Mesenchymal stem cell (in vitro differentiated cells and primary cell): ENCODE results near the gene PAK5.

ENCODE experiments used
- DNase-seq: peaks from one replicate; pipeline ENCODE4 v3.0.0-alpha.2; 2013
- H2AFZ ChIP-seq: one replicate; pipeline ENCODE4 v1.6.1; 2013; ENCODE audit warnings: low read depth, mild to moderate bottlenecking, control low read depth, inconsistent platforms, low read length, moderate library complexity
- H2AK5ac ChIP-seq: 2 replicates; pipeline ENCODE4 v1.6.1; 2013; ENCODE audit warnings: low read length, moderate library complexity, mild to moderate bottlenecking, inconsistent platforms; ENCODE audit not compliant: severe bottlenecking
- H2BK120ac ChIP-seq: one replicate; pipeline ENCODE4 v1.6.1; 2013; ENCODE audit warnings: low read depth, mild to moderate bottlenecking, inconsistent platforms, low read length, moderate library complexity
- H2BK12ac ChIP-seq, 2 experiments: one replicate each; pipeline ENCODE4 v1.6.1; 2013; ENCODE audit warnings: inconsistent platforms in 2 of 2, low read length in 2 of 2, mild to moderate bottlenecking in 2 of 2, moderate library complexity in 2 of 2, control low read depth in 1 of 2
- H2BK15ac ChIP-seq: one replicate; pipeline ENCODE4 v1.6.1; 2013; ENCODE audit warnings: mild to moderate bottlenecking, low read depth, inconsistent platforms; ENCODE audit not compliant: poor library complexity, severe bottlenecking
- H2BK5ac ChIP-seq: 2 replicates; pipeline ENCODE4 v1.6.1; 2013; ENCODE audit warnings: low read depth, mild to moderate bottlenecking, low read length, control low read depth, inconsistent platforms; ENCODE audit not compliant: poor library complexity, severe bottlenecking
- H3K14ac ChIP-seq, 2 experiments: one replicate each; pipeline ENCODE4 v1.6.1; 2013; ENCODE audit warnings: inconsistent platforms in 2 of 2, low read length in 2 of 2, control low read depth in 1 of 2, mild to moderate bottlenecking in 1 of 2, moderate library complexity in 1 of 2
- H3K18ac ChIP-seq, 2 experiments: one replicate each; pipeline ENCODE4 v1.6.1; 2013; ENCODE audit warnings: inconsistent platforms in 2 of 2, low read length in 2 of 2, control low read depth in 1 of 2, low read depth in 1 of 2, mild to moderate bottlenecking in 1 of 2
- H3K23ac ChIP-seq, 2 experiments: one replicate each; pipeline ENCODE4 v1.6.1; 2013; ENCODE audit warnings: inconsistent platforms in 2 of 2, low read length in 2 of 2, mild to moderate bottlenecking in 2 of 2, moderate library complexity in 2 of 2, control low read depth in 1 of 2
- H3K27ac ChIP-seq: 2 replicates; pipeline ENCODE4 v1.5.1; 2013; ENCODE audit warnings: mild to moderate bottlenecking, moderate library complexity, low read length, control low read depth, inconsistent platforms; ENCODE audit not compliant: poor library complexity, severe bottlenecking
- H3K27me3 ChIP-seq, 2 experiments: 2 replicates each; pipeline versions ENCODE4 v1.6.1 to v1.7.0; 2013; ENCODE audit warnings: low read length in 2 of 2, mild to moderate bottlenecking in 2 of 2, moderate library complexity in 2 of 2, control low read depth in 1 of 2, inconsistent platforms in 1 of 2; ENCODE audit not compliant: control insufficient read depth in 1 of 2, insufficient read depth in 1 of 2
- H3K36me3 ChIP-seq, 2 experiments: 2 replicates each; pipeline versions ENCODE4 v1.6.1 to v1.7.0; 2013; ENCODE audit warnings: low read length in 2 of 2, control low read depth in 1 of 2, inconsistent platforms in 1 of 2, low read depth in 1 of 2, mild to moderate bottlenecking in 1 of 2; ENCODE audit not compliant: insufficient read depth in 2 of 2, control insufficient read depth in 1 of 2
- H3K4ac ChIP-seq, 2 experiments: one replicate each; pipeline ENCODE4 v1.6.1; 2013; ENCODE audit warnings: inconsistent platforms in 2 of 2, low read length in 2 of 2, mild to moderate bottlenecking in 2 of 2, moderate library complexity in 2 of 2, control low read depth in 1 of 2, low read depth in 1 of 2
- H3K4me1 ChIP-seq: 2 replicates; pipeline ENCODE4 v1.6.1; 2013; ENCODE audit warnings: low read depth, low read length, control low read depth; ENCODE audit not compliant: control insufficient read depth, insufficient read depth
- H3K4me2 ChIP-seq: 2 replicates; pipeline ENCODE4 v1.6.1; 2013; ENCODE audit warnings: low read length, mild to moderate bottlenecking, inconsistent platforms; ENCODE audit not compliant: poor library complexity, severe bottlenecking
- H3K4me3 ChIP-seq, 2 experiments: 2 replicates each; pipeline versions ENCODE4 v1.5.1 to v1.7.0; 2013; ENCODE audit warnings: low read length in 2 of 2, mild to moderate bottlenecking in 2 of 2, control low read depth in 1 of 2, low read depth in 1 of 2; ENCODE audit not compliant: insufficient read depth in 1 of 2
- H3K79me1 ChIP-seq: replicated peaks from 2 replicates; pipeline ENCODE4 v1.6.1; 2013; ENCODE audit warnings: mild to moderate bottlenecking, control low read depth, low read length, inconsistent platforms; ENCODE audit not compliant: poor library complexity, severe bottlenecking
- H3K9ac ChIP-seq: 2 replicates; pipeline ENCODE4 v1.7.0; 2013; ENCODE audit warnings: mild to moderate bottlenecking, low read length, moderate library complexity
- H3K9me3 ChIP-seq: 2 replicates; pipeline ENCODE4 v1.7.0; 2013; ENCODE audit warnings: mild to moderate bottlenecking, low read length; ENCODE audit not compliant: control insufficient read depth
- H4K8ac ChIP-seq: one replicate; pipeline ENCODE4 v1.6.1; 2013; ENCODE audit warnings: inconsistent platforms, mild to moderate bottlenecking, low read length, moderate library complexity
- H4K91ac ChIP-seq: one replicate; pipeline ENCODE4 v1.6.1; 2013; ENCODE audit warnings: mild to moderate bottlenecking, low read length, inconsistent platforms
- WGBS: methylation state at CpG from one replicate; pipeline ENCODE4 v1.1.7; 2013; ENCODE audit warnings: mixed read lengths; 5-methylcytosine and 5-hydroxymethylcytosine counted together

PAK5 gene

DNA sequence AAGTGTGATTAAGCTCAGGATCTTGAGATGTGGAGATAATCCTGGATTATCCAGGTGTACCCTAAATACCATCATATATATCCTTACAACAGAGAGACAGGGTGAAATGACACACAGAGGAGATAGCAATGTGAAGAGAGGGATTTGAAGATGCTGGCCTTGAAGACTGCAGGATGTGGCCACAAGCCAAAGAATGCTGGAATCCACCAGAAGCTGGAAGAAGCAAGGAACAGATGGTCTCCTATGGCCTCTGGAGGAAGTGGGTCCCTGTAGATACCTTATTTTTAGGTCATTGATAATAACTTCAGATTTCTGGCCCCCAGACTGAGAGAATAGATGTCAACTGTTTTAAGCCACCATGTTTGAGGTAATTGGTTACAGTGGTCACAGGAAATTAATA lies 95.0 kb downstream of the PAK5 start:
- H2BK120ac ChIP-seq: no peak overlapping the region
- H2BK5ac ChIP-seq: no peak overlapping the region
- no peaks in the 10 kb centered on the region for H3K4me1 ChIP-seq
- H3K9ac ChIP-seq: no peak overlapping the region
- H2BK15ac ChIP-seq: no peak overlapping the region
- no peaks in the 10 kb centered on the region for H3K27me3 ChIP-seq
- no peaks in the 10 kb centered on the region for H3K36me3 ChIP-seq
- no peak overlapping the region for H3K18ac ChIP-seq
- H3K14ac ChIP-seq: no peak overlapping the region
- no peak overlapping the region for H3K23ac ChIP-seq
- no peak overlapping the region for H2AK5ac ChIP-seq
- H4K91ac ChIP-seq: no peak overlapping the region
- H3K4me3 ChIP-seq: no peak overlapping the region
- no peak overlapping the region for H4K8ac ChIP-seq
- H2BK12ac ChIP-seq: no peak overlapping the region
- no peaks in the 10 kb centered on the region for H3K79me1 ChIP-seq
- no peak overlapping the region for H3K27ac ChIP-seq
- DNase-seq: no peak
- H3K4me2 ChIP-seq: no peak overlapping the region
- H2AFZ ChIP-seq: no peak overlapping the region
- no peak overlapping the region for H3K4ac ChIP-seq
- H3K9me3 ChIP-seq: no peaks in the 10 kb centered on the region

DNA sequence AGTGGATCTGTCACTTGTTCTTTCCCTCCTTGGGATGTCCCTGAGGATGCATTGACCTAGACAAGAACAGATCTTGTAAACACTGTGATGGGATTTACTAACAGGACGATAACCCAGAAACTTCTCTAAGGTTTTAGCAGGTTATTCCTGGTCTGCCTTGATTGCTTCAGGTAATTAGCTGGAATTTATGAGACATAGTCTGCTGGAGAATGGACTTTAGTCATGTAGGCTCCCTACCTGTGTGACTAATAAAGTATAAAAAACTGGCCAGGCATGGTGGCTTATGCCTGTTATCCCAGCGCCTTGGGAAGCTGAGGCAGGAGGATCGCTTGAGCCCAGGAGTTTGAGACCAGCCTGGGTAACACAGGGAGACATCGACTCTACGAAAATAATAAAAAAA lies 96.1 kb downstream of the PAK5 start:
- WGBS: 74% methylated on average over 5 of the region's 5 CpGs

DNA sequence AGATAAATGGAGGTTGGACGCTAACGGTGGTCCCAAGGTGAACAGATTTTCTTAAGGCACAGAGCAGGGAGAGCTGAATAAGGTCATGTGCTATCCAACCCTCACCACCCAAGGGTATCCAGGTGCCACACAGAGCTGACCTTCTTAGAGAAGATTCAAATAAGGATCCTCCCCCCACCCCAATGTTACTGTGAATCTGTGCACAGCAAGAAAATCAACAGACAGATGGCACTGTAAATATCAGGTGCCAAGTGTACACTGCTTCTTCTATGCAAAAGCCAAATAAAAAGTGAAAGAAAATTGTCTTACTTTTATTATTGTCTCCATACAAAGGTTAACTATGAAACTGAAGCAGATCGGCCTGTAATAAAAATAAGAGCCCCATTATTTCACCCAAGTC lies 96.9 kb downstream of the PAK5 start:
- Histone ChIP-seq H3K23ac (no peak overlapping the region), H2BK5ac (no peak overlapping the region), H4K91ac (no peak overlapping the region), H3K36me3 (no peaks in the 10 kb centered on the region), H2AFZ (no peak overlapping the region), H3K4me2 (no peak overlapping the region), H3K9ac (no peak overlapping the region), H3K79me1 (no peaks in the 10 kb centered on the region), H2AK5ac (no peak overlapping the region), H2BK15ac (no peak overlapping the region), H3K27me3 (no peaks in the 10 kb centered on the region), H3K4me3 (no peak overlapping the region), H3K14ac (no peak overlapping the region), H2BK12ac (no peak overlapping the region), H3K18ac (no peak overlapping the region), H3K4me1 (no peaks in the 10 kb centered on the region), H2BK120ac (no peak overlapping the region), H4K8ac (no peak overlapping the region), H3K9me3 (no peaks in the 10 kb centered on the region), H3K4ac (no peak overlapping the region), H3K27ac (no peak overlapping the region)
- WGBS: 75% methylated on average over 2 of the region's 3 CpGs
- no peak for DNase-seq

More for the DNA sequence above, 96.1 kb downstream of the PAK5 start:
- no peak overlapping the region for H2AK5ac ChIP-seq
- no peak for DNase-seq
- no peak overlapping the region for H2BK15ac ChIP-seq
- H2BK5ac ChIP-seq: no peak overlapping the region
- no peak overlapping the region for H3K4ac ChIP-seq
- H3K9ac ChIP-seq: no peak overlapping the region
- H2BK120ac ChIP-seq: no peak overlapping the region
- H4K91ac ChIP-seq: no peak overlapping the region
- H4K8ac ChIP-seq: no peak overlapping the region
- H3K4me3 ChIP-seq: no peak overlapping the region
- no peaks in the 10 kb centered on the region for H3K27me3 ChIP-seq
- H3K79me1 ChIP-seq: no peaks in the 10 kb centered on the region
- no peak overlapping the region for H3K23ac ChIP-seq
- no peak overlapping the region for H3K14ac ChIP-seq
- H3K9me3 ChIP-seq: no peaks in the 10 kb centered on the region
- H2AFZ ChIP-seq: no peak overlapping the region
- no peaks in the 10 kb centered on the region for H3K4me1 ChIP-seq
- no peak overlapping the region for H2BK12ac ChIP-seq
- H3K18ac ChIP-seq: no peak overlapping the region
- no peak overlapping the region for H3K27ac ChIP-seq
- no peak overlapping the region for H3K4me2 ChIP-seq
- no peaks in the 10 kb centered on the region for H3K36me3 ChIP-seq

DNA sequence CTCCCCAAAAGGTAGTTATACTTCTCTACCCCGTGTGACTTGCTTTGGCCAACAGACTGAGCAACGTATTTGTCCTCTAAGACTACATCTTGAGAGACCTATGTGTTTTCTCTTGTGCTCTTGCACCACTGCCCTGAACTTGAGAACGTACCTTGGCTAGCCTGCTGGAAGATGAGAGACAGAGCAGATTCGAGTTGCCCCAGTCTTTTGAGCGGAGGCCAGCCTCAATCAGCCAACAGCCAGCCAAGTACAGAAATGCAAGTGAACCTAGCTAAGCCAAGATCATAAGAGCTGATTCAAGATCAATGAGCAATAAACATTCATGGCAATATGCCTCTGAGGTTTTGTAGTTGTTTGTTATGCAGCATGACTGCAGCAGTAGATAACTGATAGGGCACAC lies 98.4 kb downstream of the PAK5 start:
- Histone ChIP-seq H2AFZ (no peak overlapping the region), H3K23ac (no peak overlapping the region), H3K27ac (no peak overlapping the region), H3K9ac (no peak overlapping the region), H3K4me1 (no peaks in the 10 kb centered on the region), H2BK12ac (no peak overlapping the region), H2BK5ac (no peak overlapping the region), H3K36me3 (no peaks in the 10 kb centered on the region), H2BK15ac (no peak overlapping the region), H3K27me3 (no peaks in the 10 kb centered on the region), H3K79me1 (no peaks in the 10 kb centered on the region), H2AK5ac (no peak overlapping the region), H4K91ac (no peak overlapping the region), H3K4me3 (no peak overlapping the region), H3K4ac (no peak overlapping the region), H2BK120ac (peak overlapping the region; percentile 19), H3K14ac (no peak overlapping the region), H4K8ac (no peak overlapping the region), H3K9me3 (no peaks in the 10 kb centered on the region), H3K18ac (no peak overlapping the region), H3K4me2 (no peak overlapping the region)
- whole genome bisulfite sequencing: 57% methylated on average over 5 of the region's 5 CpGs
- no peak for DNase-seq
